ENCODE measurements around the gene AHRR. TPM values are rescaled to one million over a fixed set of nuclear protein-coding genes. Genes with fewer than 3 reads are reported as not detected.
"Not testable (repeated sequence)": the region's sequence is repeated elsewhere in the genome, so short reads cannot be mapped to it uniquely, and the experiment has no call there.

Gene AHRR
- total and polyA plus RNA-seq, 7 experiments from 2014 or later, result 0.56 to 23.5 (median 1.2) TPM; not detected in 1

- H3K36me3 ChIP-seq (ENCODE audit: control insufficient read depth in 2 of 3, insufficient read depth in 3 of 3, low read length in 3 of 3); CTCF ChIA-PET; H3K9me3 Mint-ChIP-seq; ATAC-seq; DNase-seq; H3K4me1 ChIP-seq (ENCODE audit: control insufficient read depth in 2 of 2, insufficient read depth in 2 of 2, low read length in 2 of 2); POLR2A ChIA-PET; H3K9me3 ChIP-seq (ENCODE audit: control insufficient read depth in 2 of 3, low read length in 3 of 3); H3K27me3 Mint-ChIP-seq; H3K27ac ChIP-seq (ENCODE audit: low read depth, low read length); H3K27me3 ChIP-seq (ENCODE audit: control insufficient read depth in 2 of 2, insufficient read depth in 2 of 2, low read length in 2 of 2); intact Hi-C loops (cut with micrococcal nuclease); H3K4me3 ChIP-seq (ENCODE audit: low read length); H3K36me3 Mint-ChIP-seq: not testable (repeated sequence)
- Mint-ChIP-seq H3K4me1 (peaks cover 10 to 56% (median 47%) of the 10 kb centered on the region in 7 donors), H3K4me3 (peak overlapping the region in 9 of 10 donors; percentile 16 to 71 (median 58)), H3K27ac (peak overlapping the region in 7 of 9 donors; percentile 14 to 79 (median 44))
These were observed 24.1 kb upstream of the AHRR start for GRCh38 chr5:297448-297847.

- POLR2A ChIA-PET; CTCF ChIA-PET; H3K4me1 ChIP-seq (ENCODE audit: control insufficient read depth in 2 of 2, insufficient read depth in 2 of 2, low read length in 2 of 2); H3K36me3 ChIP-seq (ENCODE audit: control insufficient read depth in 2 of 3, insufficient read depth in 3 of 3, low read length in 3 of 3); H3K4me3 Mint-ChIP-seq; intact Hi-C loops (cut with micrococcal nuclease); H3K27ac ChIP-seq (ENCODE audit: low read depth, low read length); H3K27me3 Mint-ChIP-seq; H3K9me3 Mint-ChIP-seq; H3K9me3 ChIP-seq (ENCODE audit: control insufficient read depth in 2 of 3, low read length in 3 of 3); ATAC-seq; DNase-seq; H3K4me3 ChIP-seq (ENCODE audit: low read length); H3K36me3 Mint-ChIP-seq; H3K27me3 ChIP-seq (ENCODE audit: control insufficient read depth in 2 of 2, insufficient read depth in 2 of 2, low read length in 2 of 2): not testable (repeated sequence)
- peak overlapping the region in 1 of 9 donors; percentile 15 for H3K27ac Mint-ChIP-seq
- peaks cover 15 to 63% (median 50%) of the 10 kb centered on the region in 7 donors for H3K4me1 Mint-ChIP-seq
These were observed 23.4 kb upstream of the AHRR start for GRCh38 chr5:297991-298736.

- H3K4me3 Mint-ChIP-seq, result no peak overlapping the region
- H3K4me1 ChIP-seq (ENCODE audit: control insufficient read depth in 2 of 2, insufficient read depth in 2 of 2, low read length in 2 of 2), result peaks cover 5 to 6% of the 10 kb centered on the region in 2 donors
- peaks cover 0 to 4% (median 0%) of the 10 kb centered on the region in 5 donors for H3K36me3 Mint-ChIP-seq
- ATAC-seq (no peak), DNase-seq (no peak)
- intact Hi-C loops (cut with micrococcal nuclease), result no loop called here
- ChIA-PET CTCF (no interaction called here), POLR2A (no interaction called here)
- no peak overlapping the region for H3K27ac ChIP-seq (ENCODE audit: low read depth, low read length)
- H3K9me3 Mint-ChIP-seq, result no peaks in the 10 kb centered on the region
- H3K4me3 ChIP-seq (ENCODE audit: low read length), result no peak overlapping the region
- no peaks in the 10 kb centered on the region for H3K9me3 ChIP-seq (ENCODE audit: control insufficient read depth in 2 of 3, low read length in 3 of 3)
- H3K27ac Mint-ChIP-seq, result no peak overlapping the region
- no peaks in the 10 kb centered on the region for H3K27me3 Mint-ChIP-seq
- no peaks in the 10 kb centered on the region for H3K36me3 ChIP-seq (ENCODE audit: control insufficient read depth in 2 of 3, insufficient read depth in 3 of 3, low read length in 3 of 3)
- peaks cover 17 to 67% (median 52%) of the 10 kb centered on the region in 7 donors for H3K4me1 Mint-ChIP-seq
- H3K27me3 ChIP-seq (ENCODE audit: control insufficient read depth in 2 of 2, insufficient read depth in 2 of 2, low read length in 2 of 2), result no peaks in the 10 kb centered on the region
These were observed 22.8 kb upstream of the AHRR start for GRCh38 chr5:298737-299125.

- intact Hi-C loops (cut with micrococcal nuclease); H3K36me3 Mint-ChIP-seq; H3K4me1 ChIP-seq (ENCODE audit: control insufficient read depth in 2 of 2, insufficient read depth in 2 of 2, low read length in 2 of 2); H3K9me3 ChIP-seq (ENCODE audit: control insufficient read depth in 2 of 3, low read length in 3 of 3); H3K36me3 ChIP-seq (ENCODE audit: control insufficient read depth in 2 of 3, insufficient read depth in 3 of 3, low read length in 3 of 3); H3K27ac Mint-ChIP-seq; H3K4me3 Mint-ChIP-seq; H3K9me3 Mint-ChIP-seq; H3K27me3 Mint-ChIP-seq; H3K27ac ChIP-seq (ENCODE audit: low read depth, low read length); H3K27me3 ChIP-seq (ENCODE audit: control insufficient read depth in 2 of 2, insufficient read depth in 2 of 2, low read length in 2 of 2); DNase-seq; CTCF ChIA-PET; POLR2A ChIA-PET; ATAC-seq; H3K4me3 ChIP-seq (ENCODE audit: low read length): not testable (repeated sequence)
- peaks cover 17 to 61% (median 52%) of the 10 kb centered on the region in 7 donors for H3K4me1 Mint-ChIP-seq
These were observed 21.6 kb upstream of the AHRR start for GRCh38 chr5:299921-300320.

- CTCF ChIA-PET; H3K36me3 ChIP-seq (ENCODE audit: control insufficient read depth in 2 of 3, insufficient read depth in 3 of 3, low read length in 3 of 3); POLR2A ChIA-PET; H3K9me3 Mint-ChIP-seq; H3K27ac ChIP-seq (ENCODE audit: low read depth, low read length); H3K4me1 ChIP-seq (ENCODE audit: control insufficient read depth in 2 of 2, insufficient read depth in 2 of 2, low read length in 2 of 2); H3K9me3 ChIP-seq (ENCODE audit: control insufficient read depth in 2 of 3, low read length in 3 of 3); H3K27me3 Mint-ChIP-seq; H3K36me3 Mint-ChIP-seq; ATAC-seq; H3K4me3 ChIP-seq (ENCODE audit: low read length); DNase-seq; intact Hi-C loops (cut with micrococcal nuclease); H3K27me3 ChIP-seq (ENCODE audit: control insufficient read depth in 2 of 2, insufficient read depth in 2 of 2, low read length in 2 of 2): not testable (repeated sequence)
- Mint-ChIP-seq H3K4me3 (peak overlapping the region in 3 of 10 donors; percentile 13 to 60 (median 40)), H3K27ac (peak overlapping the region in 4 of 9 donors; percentile 16 to 85 (median 64)), H3K4me1 (peaks cover 17 to 56% (median 47%) of the 10 kb centered on the region in 7 donors)
These were observed 20.7 kb upstream of the AHRR start for GRCh38 chr5:300691-301435.

GRCh38 chr5:302416-302815, 19.1 kb upstream of the AHRR start:
- CTCF ChIA-PET; DNase-seq; intact Hi-C loops (cut with micrococcal nuclease): not testable (repeated sequence)

More at GRCh38 chr5:302416-302815, 19.1 kb upstream of the AHRR start:
- H3K4me1 ChIP-seq (ENCODE audit: control insufficient read depth in 2 of 2, insufficient read depth in 2 of 2, low read length in 2 of 2); POLR2A ChIA-PET; H3K9me3 ChIP-seq (ENCODE audit: control insufficient read depth in 2 of 3, low read length in 3 of 3); H3K4me3 ChIP-seq (ENCODE audit: low read length); H3K9me3 Mint-ChIP-seq; H3K27me3 ChIP-seq (ENCODE audit: control insufficient read depth in 2 of 2, insufficient read depth in 2 of 2, low read length in 2 of 2); H3K27ac ChIP-seq (ENCODE audit: low read depth, low read length); ATAC-seq; H3K27me3 Mint-ChIP-seq: not testable (repeated sequence)
- Mint-ChIP-seq H3K27ac (peak overlapping the region in 6 of 9 donors; percentile 19 to 90 (median 64)), H3K4me1 (peaks cover 17 to 40% (median 33%) of the 10 kb centered on the region in 7 donors), H3K4me3 (peak overlapping the region in 3 of 10 donors; percentile 0 to 60 (median 49)), H3K36me3 (peaks cover 0 to 18% (median 3%) of the 10 kb centered on the region in 5 donors)
- peaks cover 0 to 22% (median 0%) of the 10 kb centered on the region in 3 experiments for H3K36me3 ChIP-seq (ENCODE audit: control insufficient read depth in 2 of 3, insufficient read depth in 3 of 3, low read length in 3 of 3)
